Skeletal muscle cell (primary cell): ENCODE results near the gene SH3GL3.

Experiments used
- DNase-seq: peaks from one replicate; pipeline ENCODE4 v3.0.0-alpha.2; 2010; ENCODE audit warnings: low read depth
- H3K4me3 ChIP-seq: 2 replicates; pipeline ENCODE4 v1.5.1; 2011; ENCODE audit warnings: low read depth, mild to moderate bottlenecking, control low read depth, low read length, moderate library complexity

Gene SH3GL3

DNA sequence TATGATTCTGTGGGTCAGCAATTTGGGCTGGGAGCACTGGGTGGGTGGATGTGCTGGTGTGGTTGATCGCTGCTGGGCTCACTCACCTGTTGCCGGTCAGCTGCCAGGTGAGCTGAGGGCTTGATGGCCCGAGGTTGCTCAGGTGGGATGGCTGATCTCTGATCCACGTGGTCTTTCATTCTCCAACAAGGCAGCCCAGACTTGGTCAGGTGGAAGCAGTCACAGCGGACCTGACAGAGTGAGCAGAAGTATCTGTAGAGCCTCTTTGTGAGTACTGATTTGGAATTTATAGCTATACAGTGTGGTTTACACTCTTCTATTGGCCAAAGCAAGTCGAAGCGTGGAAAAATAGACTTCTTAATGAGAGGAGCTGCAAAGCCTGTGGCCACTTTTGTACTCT, 109.6 kb downstream of the SH3GL3 start:
- no peak for DNase-seq
- H3K4me3 ChIP-seq, result no peak overlapping the region

DNA sequence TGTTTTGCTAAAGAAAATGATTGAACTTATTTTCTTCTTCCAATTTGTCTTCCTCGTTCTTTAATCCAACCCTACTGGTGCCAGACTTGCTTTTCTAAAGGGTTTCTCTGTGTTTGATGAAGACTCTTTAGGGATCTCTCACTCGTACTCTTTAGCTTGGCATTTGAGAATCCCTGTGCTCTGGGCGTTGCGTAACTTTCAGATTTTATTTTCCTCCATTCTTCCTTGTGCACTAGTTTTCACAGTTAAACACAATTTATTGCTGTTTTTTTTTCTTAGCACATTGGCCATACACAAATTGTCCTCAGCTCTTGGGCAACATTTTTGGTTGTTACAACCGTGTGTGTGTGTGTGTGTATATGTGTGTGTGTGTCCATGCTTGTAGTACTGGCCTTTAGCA, 111.0 kb downstream of the SH3GL3 start:
- no peak overlapping the region for H3K4me3 ChIP-seq
- DNase-seq, result no peak

DNA sequence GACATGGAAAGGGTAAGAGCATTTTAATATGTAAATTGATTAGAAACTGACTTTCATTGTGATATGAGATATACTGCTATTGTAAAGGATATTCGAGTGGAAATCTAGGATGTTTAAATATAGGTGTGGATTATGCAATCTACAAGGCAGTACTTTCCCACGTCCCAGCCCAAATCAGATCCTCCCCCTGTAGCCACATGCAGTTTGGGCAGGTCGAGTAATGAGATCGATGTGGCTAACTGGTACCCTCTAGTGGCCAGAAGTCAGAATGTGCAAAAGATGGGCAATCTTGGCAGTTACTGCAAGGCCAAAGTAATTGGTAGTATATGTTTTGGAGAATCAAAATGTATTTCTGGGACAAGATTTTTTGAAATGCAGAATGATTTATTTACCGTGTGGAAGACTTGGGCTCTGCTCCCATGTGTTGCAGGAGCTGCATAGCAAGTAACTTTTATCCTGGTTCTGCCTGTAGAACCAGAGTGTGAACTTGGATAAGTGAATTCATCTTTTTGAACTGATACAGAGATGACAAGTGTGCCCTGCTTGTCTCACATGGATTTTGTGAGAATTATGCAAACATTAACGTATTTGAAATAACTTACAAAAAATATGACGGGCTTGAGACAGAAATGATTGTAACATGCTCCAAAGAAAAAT, 112.3 kb downstream of the SH3GL3 start:
- H3K4me3 ChIP-seq, result no peak overlapping the region
- peak; percentile 43 for DNase-seq

GRCh38 chr15:83561661-83562060, 114.5 kb downstream of the SH3GL3 start:
- DNase-seq, result no peak
- H3K4me3 ChIP-seq, result no peak overlapping the region

DNA sequence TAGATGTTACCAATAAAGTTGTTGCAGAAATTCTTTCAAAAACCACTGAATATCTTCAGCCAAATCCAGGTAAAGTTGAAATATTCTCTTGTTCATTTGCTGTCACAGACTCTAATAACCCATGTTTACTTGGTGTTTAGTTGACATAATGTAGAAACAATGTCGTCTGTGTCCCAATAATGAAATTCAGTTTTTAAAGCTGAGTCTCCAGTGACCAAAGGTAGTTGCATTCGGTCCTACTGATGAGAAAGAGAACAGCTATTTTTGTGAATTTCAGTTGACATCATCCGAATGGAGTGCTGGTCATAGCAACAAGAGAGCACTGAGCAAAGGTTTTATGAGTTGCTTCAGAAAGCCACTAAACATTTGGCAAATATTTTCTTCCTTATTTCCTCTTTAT, 118.0 kb downstream of the SH3GL3 start:
- H3K4me3 ChIP-seq, result no peak overlapping the region
- DNase-seq, result no peak

GRCh38 chr15:83565553-83566159, 118.5 kb downstream of the SH3GL3 start:
- H3K4me3 ChIP-seq, result no peak overlapping the region
- DNase-seq, result no peak

DNA sequence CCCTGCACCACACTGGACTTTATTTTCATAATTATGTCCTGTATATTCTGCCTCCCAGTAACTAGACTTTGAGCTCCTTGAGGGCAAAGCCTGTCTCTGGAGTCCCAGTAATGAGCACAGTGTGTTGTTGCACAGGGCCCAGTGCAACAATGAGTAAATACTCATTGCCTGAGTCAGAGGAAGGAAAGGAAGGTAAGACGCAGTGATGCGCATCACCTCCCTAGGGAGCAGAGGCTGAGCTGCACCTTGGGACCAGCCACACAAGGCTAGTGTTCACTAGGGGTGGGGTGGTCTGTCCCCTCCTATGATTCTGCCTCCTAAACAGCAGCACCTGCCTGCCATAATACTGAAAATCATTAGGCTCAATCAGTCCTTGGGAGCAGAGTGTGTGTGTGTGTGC, 120.2 kb downstream of the SH3GL3 start:
- no peak for DNase-seq
- H3K4me3 ChIP-seq, result no peak overlapping the region

- DNase-seq, result no peak
- no peak overlapping the region for H3K4me3 ChIP-seq
Observed at GRCh38 chr15:83569341-83569740, 122.2 kb downstream of the SH3GL3 start.

- H3K4me3 ChIP-seq, result no peak overlapping the region
- DNase-seq, result no peak
Observed at GRCh38 chr15:83570756-83571155, 123.6 kb downstream of the SH3GL3 start.

DNA sequence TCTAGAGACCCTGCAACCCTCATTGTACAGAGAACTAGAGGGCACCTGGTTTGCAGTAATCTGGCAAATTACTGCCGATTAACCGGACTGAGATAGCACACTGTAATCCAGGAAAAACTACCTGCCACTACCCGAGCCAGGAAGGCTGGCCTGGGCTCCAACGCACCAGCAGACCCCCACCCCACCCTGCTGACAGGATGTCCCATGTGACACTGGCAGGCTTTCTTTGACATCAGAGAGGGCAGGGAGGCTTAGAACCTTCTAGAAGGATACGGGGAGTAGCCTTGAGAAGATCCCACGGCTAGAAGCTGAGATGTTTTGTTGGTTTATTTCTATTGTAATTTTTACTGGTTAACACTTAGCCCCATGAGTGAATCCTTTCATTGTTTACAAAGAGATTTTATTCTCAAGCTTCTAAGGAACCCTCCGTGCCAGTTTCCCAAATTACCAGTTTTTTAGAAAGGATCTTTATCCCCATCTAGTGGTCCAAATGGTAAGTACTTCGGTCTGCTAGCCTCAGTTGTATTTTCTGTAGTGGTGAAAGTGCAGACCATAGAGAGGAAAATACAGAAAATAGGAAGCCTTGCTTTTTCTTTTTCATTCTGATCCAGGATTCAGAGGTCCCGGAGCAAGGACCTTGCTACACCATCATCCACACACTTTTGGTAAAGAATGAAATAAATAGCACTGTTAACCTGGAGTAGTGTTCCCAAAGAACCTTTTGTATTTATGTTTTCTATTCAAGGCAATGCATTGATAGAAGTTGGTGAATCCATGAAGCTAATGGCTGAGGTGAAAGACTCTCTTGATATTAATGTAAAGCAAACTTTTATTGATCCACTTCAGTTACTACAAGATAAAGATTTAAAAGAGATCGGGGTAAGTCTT, 124.9 kb downstream of the SH3GL3 start:
- no peak for DNase-seq
- no peak overlapping the region for H3K4me3 ChIP-seq

DNA sequence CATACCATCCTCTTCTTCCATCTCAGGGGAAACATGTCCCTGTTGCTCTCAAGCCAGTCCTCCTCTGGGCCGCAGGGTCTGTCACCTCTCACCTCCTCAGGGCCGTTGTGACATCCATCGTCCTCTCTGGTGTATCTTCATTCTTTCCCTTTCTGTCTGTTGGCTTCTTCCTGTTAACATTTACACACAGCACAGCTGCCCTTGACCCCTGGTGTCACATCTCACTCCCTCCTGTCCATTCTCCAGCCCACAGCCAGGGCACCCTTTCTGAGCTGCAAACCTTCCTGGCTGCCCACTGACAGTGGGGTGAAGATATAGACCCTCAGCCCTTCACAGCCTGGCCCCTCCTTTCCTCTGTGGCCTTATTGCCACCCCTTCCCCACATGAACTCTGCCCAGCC, 127.2 kb downstream of the SH3GL3 start:
- DNase-seq, result no peak
- no peak overlapping the region for H3K4me3 ChIP-seq

DNA sequence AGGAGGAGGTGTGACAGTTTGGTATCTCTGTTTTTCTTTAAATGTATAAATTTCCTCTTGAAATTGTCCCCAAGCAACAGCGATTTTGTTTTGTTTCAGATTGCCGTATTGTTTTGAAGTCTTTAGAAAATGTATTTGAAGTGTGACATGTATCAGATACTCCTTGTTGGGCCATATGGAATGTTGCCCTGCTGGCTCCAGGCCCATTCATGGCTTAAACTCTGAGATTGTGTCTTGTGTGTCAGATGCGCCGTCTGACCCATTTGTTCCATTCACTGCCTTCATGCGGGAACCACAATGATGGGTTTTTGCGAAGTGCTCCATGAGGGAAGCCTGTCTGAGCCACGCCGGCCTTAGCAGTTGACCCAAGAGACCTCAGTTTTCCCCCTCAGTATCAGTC, 131.6 kb downstream of the SH3GL3 start:
- no peak for DNase-seq

GRCh38 chr15:83581381-83581780, 134.2 kb downstream of the SH3GL3 start:
- no peak for DNase-seq
- H3K4me3 ChIP-seq, result no peak overlapping the region

More for the DNA sequence above, 131.6 kb downstream of the SH3GL3 start:
- H3K4me3 ChIP-seq, result no peak overlapping the region

DNA sequence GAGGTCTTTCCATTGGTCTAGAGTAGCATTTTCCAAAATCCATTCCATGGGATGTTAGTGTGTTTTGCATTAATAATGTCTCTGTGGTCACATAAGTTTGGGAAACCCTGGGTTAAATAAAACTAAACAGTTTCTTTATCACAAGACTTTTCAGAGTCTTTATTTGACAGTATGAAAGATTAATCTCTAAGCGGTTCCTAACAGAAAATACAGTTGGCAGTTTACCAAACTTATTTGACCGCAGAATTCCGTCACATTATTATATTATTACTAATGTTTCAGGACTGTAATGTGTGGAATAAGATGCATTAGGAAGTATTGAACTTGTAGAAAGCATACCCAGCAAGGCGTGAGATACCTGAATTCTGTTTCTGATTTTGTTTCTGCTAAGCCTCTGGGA, 135.2 kb downstream of the SH3GL3 start:
- DNase-seq, result no peak
- H3K4me3 ChIP-seq, result no peak overlapping the region

- no peak for DNase-seq
- H3K4me3 ChIP-seq, result no peak overlapping the region
Observed at GRCh38 chr15:83585601-83586335, 138.6 kb downstream of the SH3GL3 start.

- no peak for DNase-seq
- H3K4me3 ChIP-seq, result no peak overlapping the region
Observed at GRCh38 chr15:83587091-83587490, 139.9 kb downstream of the SH3GL3 start.

DNA sequence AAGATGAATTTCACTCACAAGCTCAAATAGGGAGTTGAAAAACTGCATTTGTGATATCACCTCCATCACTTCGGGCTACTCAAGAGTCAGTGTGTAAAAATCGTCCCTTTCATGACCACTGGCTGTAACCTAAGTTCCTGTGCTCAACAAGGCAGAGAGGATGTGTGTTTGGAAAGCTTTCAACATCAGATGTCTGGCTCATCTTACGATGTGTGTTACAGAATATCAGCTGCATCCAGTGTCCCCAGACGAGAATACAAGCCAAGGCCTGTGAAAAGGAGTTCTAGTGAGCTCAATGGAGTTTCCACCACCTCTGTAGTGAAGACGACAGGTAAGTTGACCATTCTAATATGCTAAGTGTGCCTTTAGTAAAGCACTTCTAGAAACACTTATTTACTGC, 141.3 kb downstream of the SH3GL3 start:
- H3K4me3 ChIP-seq, result no peak overlapping the region
- no peak for DNase-seq

DNA sequence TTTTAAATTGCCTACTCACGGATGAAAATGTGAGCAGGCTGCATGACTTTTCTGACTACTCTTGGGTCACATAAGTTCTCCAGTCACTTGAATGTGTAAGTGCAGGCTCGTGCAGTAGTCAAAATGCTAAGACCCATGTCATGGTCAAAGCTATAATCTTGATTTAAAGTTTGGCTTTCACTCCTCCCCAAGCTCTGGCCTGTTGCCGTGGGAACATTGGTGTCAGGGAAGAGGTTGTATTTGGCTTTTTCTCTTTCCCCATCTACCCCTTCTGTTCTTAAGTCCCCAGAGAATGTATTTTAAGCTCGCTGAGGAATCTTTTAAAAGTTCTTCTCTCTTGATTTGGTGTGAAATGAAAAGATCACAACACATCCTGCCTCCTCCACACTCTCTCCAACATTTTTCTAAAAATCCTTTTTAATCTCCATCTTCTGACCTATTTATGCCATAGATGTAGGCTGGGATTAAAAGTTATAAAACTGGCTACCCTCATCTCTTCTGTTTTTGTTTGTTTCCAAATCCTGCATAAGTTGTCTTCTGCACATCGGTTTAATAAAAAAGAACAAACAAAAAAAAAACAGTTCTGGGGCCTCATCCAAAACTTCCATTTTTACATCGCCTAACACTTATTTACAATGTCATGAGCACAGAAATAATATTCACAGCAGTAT, 145.4 kb downstream of the SH3GL3 start:
- DNase-seq, result no peak
- no peak overlapping the region for H3K4me3 ChIP-seq

- no peak overlapping the region for H3K4me3 ChIP-seq
- no peak for DNase-seq
Observed at GRCh38 chr15:83595191-83595590, 148.1 kb downstream of the SH3GL3 start.
